Activated B cell treated with CpG ODN at 0.5 μM for 24 hours (primary cell): ENCODE results near the gene TTC12. TPM values are rescaled to one million over a fixed set of nuclear protein-coding genes. Genes with fewer than 3 reads are reported as not detected.
A peak's percentile ranks its signal among the peaks of the same experiment; 100 is the strongest.

Source experiments
- ATAC-seq: fragments of 200-7000 bp; cut with Tn5 transposase; one replicate; pipeline ENCODE4 v1.10.0; 2021; ENCODE audit warnings: low read depth, mild to moderate bottlenecking, moderate library complexity
- CTCF ChIA-PET: fragments of 350-600 bp; sonication (Branson Sonifier 250); formaldehyde crosslinking; loops from one replicate; lab custom pipeline; 2021; ENCODE audit warnings: antibody characterized with exemption; lab: Charles Lee
- POLR2A ChIA-PET: fragments of 350-600 bp; sonication (Branson Sonifier 250); formaldehyde crosslinking; loops from one replicate; lab custom pipeline; 2021; ENCODE audit warnings: antibody characterized with exemption; lab: Charles Lee
- DNase-seq: peaks from one replicate; pipeline ENCODE4 v3.0.0; 2022
- H3K27ac Mint-ChIP-seq: one replicate; pipeline ENCODE4 v1.8.0; 2020; ENCODE audit warnings: mixed read lengths
- H3K27me3 Mint-ChIP-seq: one replicate; pipeline ENCODE4 v1.8.0; 2021; ENCODE audit warnings: mixed read lengths
- H3K36me3 Mint-ChIP-seq: one replicate; pipeline ENCODE4 v1.8.0; 2021; ENCODE audit warnings: low read depth, mixed read lengths
- H3K4me1 Mint-ChIP-seq: one replicate; pipeline ENCODE4 v1.8.0; 2021; ENCODE audit warnings: mixed read lengths
- H3K4me3 Mint-ChIP-seq: one replicate; pipeline ENCODE4 v1.8.0; 2020; ENCODE audit warnings: mild to moderate bottlenecking, mixed read lengths
- H3K9me3 Mint-ChIP-seq: one replicate; pipeline ENCODE4 v1.8.0; 2020; ENCODE audit warnings: mixed read lengths
- intact Hi-C: fragments of 100-400 bp; cut with micrococcal nuclease; formaldehyde crosslinking; loops from one replicate; pipeline ENCODE4 v1.15.1; 2024
- total RNA-seq: library from RNA; stranded (reverse); gene quantifications from 2 replicates; pipeline ENCODE4 v1.2.3, GENCODE V29; 2022
- TF ChIP-seq, protein P1 (sequence below): fragments of 200-600 bp; IDR thresholded peaks from one replicate; pipeline ENCODE4 v1.8.0; 2022; ENCODE audit warnings: antibody characterized with exemption, mild to moderate bottlenecking

Gene TTC12
- total RNA-seq, 1 donor from 2014 or later = 25.2 TPM

DNA sequence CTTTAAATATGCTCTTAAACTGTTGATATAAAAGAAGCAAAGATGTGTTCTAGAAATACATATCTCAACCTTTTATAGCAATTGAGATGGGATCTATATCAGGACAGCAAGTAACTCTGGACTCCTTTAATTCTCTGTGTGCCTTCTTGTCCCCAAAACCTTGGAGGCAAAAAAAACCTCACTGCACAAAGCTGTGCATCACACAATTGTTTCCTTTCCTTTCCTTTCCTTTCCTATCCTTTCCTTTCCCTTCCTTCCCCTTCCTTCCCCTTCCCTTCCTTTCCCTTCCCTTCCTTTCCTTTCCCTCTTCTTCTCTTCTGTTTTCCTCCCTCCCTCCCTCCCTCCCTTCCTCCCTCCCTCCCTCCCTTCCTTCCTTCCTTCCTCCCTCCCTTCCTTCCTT is 9.5 kb upstream of the TTC12 start:
- TF ChIP-seq, protein P1, sequence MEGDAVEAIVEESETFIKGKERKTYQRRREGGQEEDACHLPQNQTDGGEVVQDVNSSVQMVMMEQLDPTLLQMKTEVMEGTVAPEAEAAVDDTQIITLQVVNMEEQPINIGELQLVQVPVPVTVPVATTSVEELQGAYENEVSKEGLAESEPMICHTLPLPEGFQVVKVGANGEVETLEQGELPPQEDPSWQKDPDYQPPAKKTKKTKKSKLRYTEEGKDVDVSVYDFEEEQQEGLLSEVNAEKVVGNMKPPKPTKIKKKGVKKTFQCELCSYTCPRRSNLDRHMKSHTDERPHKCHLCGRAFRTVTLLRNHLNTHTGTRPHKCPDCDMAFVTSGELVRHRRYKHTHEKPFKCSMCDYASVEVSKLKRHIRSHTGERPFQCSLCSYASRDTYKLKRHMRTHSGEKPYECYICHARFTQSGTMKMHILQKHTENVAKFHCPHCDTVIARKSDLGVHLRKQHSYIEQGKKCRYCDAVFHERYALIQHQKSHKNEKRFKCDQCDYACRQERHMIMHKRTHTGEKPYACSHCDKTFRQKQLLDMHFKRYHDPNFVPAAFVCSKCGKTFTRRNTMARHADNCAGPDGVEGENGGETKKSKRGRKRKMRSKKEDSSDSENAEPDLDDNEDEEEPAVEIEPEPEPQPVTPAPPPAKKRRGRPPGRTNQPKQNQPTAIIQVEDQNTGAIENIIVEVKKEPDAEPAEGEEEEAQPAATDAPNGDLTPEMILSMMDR = no peak
- no peaks in the 10 kb centered on the region for H3K36me3 Mint-ChIP-seq
- no peak overlapping the region for H3K4me3 Mint-ChIP-seq
- POLR2A ChIA-PET = no interaction called here
- no peaks in the 10 kb centered on the region for H3K9me3 Mint-ChIP-seq
- peaks cover 5% of the 10 kb centered on the region for H3K27me3 Mint-ChIP-seq
- intact Hi-C loops = loop anchor here (1.0 to 10.0 kb wide), 6 partner anchors 227 to 1088 kb away; partner anchors contain the start of gene ZW10
- H3K27ac Mint-ChIP-seq = no peak overlapping the region
- no peak for ATAC-seq
- CTCF ChIA-PET = interaction anchor here (1.0 kb wide), 2 partner anchors 716 to 957 kb away, joined by 3 to 4 read pairs; no protein-coding TSS in a partner anchor
- DNase-seq = no peak
- no peaks in the 10 kb centered on the region for H3K4me1 Mint-ChIP-seq

DNA sequence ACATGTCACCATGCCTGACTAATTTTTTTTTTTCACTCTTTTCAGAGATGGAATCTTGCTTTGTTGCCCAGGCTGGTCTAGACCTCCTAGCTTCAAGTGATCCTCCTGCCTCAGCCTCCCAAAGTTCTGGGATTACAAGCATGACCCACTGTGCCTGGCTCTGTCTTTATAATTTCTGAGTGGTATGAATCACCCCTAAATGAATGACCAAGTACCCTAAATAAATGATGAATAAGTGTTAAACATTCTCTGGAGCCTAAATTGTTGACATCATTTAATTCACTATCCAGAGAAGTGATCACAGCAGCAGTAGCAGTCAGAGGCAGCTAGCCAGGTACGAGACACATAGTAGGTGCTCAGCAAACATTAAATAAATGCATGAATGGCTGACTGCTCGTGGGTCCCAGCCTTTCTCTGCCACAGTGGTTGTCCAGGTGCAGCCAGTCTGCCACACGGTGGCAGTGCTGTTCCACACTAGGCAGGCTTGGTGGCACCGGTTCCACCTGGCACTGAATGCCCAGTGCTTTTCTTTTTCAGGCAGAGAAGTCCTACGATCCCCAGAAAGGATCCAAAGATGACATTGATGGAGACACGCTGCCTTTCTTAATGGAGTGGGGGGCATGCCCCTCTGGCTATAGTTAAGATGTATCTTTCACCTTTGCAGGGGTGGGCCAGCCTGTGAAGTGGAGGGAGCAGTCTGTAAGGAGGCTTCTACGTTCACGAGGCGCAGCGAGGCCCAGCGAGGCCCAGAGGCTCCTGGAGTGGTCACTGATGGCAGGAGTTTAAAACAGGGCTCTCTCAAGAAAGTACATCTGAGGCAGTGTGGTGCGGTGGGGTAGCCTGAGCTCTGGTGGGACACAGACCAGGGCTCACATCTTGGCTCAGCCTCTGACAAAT is 8.7 kb upstream of the TTC12 start:
- Mint-ChIP-seq H3K4me3 (no peak overlapping the region), H3K4me1 (no peaks in the 10 kb centered on the region), H3K27ac (no peak overlapping the region), H3K9me3 (no peaks in the 10 kb centered on the region), H3K27me3 (peaks cover 5% of the 10 kb centered on the region), H3K36me3 (no peaks in the 10 kb centered on the region)
- ATAC-seq (peak; percentile 89), DNase-seq (peak; percentile 48)
- POLR2A ChIA-PET = interaction anchor here (1.0 kb wide), 1 partner anchor 9 kb away, joined by 5 read pairs; the partner anchor contains the start of gene TTC12
- intact Hi-C loops = loop anchor here (1.0 to 10.0 kb wide), 6 partner anchors 227 to 1088 kb away; partner anchors contain the start of gene ZW10
- CTCF ChIA-PET = interaction anchor here (0.8 to 1.6 kb wide), 5 partner anchors 18 to 957 kb away, joined by 3 to 18 read pairs (median 9); no protein-coding TSS in a partner anchor
- TF ChIP-seq, protein P1 = no peak

DNA sequence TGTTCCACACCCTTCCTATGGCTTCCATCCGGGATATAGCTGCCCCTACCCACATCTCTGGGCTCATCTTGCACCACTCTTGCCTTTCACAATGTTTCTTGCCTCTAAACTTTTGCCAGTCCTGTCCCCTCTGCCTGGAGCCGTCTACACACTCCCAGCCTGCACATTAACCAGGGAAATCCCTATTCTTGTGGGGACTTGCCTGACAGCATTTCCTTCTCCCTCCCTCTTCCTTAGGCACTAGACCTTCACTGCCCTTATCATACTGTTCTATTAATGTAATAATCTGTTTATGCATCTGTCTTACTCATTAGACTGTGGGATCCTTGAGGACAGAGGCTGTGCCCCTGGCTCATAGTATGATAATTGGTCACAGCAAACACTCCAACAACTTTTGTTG is 5.8 kb upstream of the TTC12 start:
- intact Hi-C loops = loop anchor here (5.0 to 10.0 kb wide), 2 partner anchors 686 to 1091 kb away; no protein-coding TSS in a partner anchor
- Mint-ChIP-seq H3K27me3 (peaks cover 5% of the 10 kb centered on the region), H3K9me3 (no peaks in the 10 kb centered on the region), H3K4me1 (peaks cover 2% of the 10 kb centered on the region), H3K4me3 (no peak overlapping the region), H3K36me3 (no peaks in the 10 kb centered on the region), H3K27ac (no peak overlapping the region)
- DNase-seq (no peak), ATAC-seq (no peak)
- POLR2A ChIA-PET = no interaction called here
- CTCF ChIA-PET = interaction anchor here (1.0 kb wide), 1 partner anchor 953 kb away, joined by 4 read pairs; no protein-coding TSS in a partner anchor
- TF ChIP-seq, protein P1 = no peak

DNA sequence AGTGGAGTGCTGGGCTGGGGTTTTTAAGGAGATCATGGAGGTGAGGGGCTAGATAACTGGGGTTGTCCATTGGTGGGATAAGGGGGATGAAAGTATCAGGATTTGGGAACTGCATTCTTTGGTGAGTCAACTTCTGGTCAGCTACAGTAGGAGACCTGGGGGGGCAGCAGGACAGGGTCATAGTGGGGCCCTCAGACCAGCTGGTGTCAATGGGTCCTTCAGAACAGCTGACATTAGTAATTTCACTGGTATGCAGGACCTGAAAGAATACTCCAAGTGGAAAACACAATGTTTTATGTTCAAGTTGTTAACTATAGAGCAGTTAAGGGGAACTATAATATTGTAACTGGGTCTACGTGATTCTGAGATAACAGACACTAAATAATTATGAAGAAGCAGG is 2.8 kb upstream of the TTC12 start:
- no peaks in the 10 kb centered on the region for H3K9me3 Mint-ChIP-seq
- TF ChIP-seq, protein P1 = no peak
- H3K4me1 Mint-ChIP-seq = peaks cover 19% of the 10 kb centered on the region
- no peak overlapping the region for H3K4me3 Mint-ChIP-seq
- POLR2A ChIA-PET = no interaction called here
- no peak overlapping the region for H3K27ac Mint-ChIP-seq
- CTCF ChIA-PET = no interaction called here
- intact Hi-C loops = loop anchor here (10.0 kb wide), 2 partner anchors 1027 to 1387 kb away; no protein-coding TSS in a partner anchor
- no peak for DNase-seq
- H3K27me3 Mint-ChIP-seq = peaks cover 3% of the 10 kb centered on the region
- ATAC-seq = no peak
- H3K36me3 Mint-ChIP-seq = peaks cover under 1% of the 10 kb centered on the region
